AG09309 (cell line): Measurements from ENCODE around the gene MICAL2.

Source experiments
- DNase-seq: peaks from one replicate; pipeline ENCODE4 v3.0.0-alpha.2; 2010; ENCODE audit warnings: low read depth
- H3K4me3 ChIP-seq: 2 replicates; pipeline ENCODE4 v1.5.1; 2011; ENCODE audit warnings: mild to moderate bottlenecking, low read depth, low read length, moderate library complexity; ENCODE audit not compliant: control insufficient read depth
- CTCF ChIP-seq: IDR thresholded peaks from 2 replicates; pipeline ENCODE4 v1.5.1; 2011; ENCODE audit warnings: mild to moderate bottlenecking, low read depth, low read length, inconsistent platforms; ENCODE audit not compliant: insufficient read depth, control insufficient read depth; ENCODE audit errors: missing control alignments

Gene MICAL2

GRCh38 chr11:12212821-12213185 lies 102.4 kb downstream of the MICAL2 start:
- no peak overlapping the region for H3K4me3 ChIP-seq
- no peak for TF ChIP-seq CTCF

GRCh38 chr11:12213883-12214282 lies 103.5 kb downstream of the MICAL2 start:
- no peak for DNase-seq
- no peak for TF ChIP-seq CTCF
- H3K4me3 ChIP-seq: no peak overlapping the region

More at GRCh38 chr11:12212821-12213185, 102.4 kb downstream of the MICAL2 start:
- DNase-seq: no peak

- H3K4me3 ChIP-seq: no peak overlapping the region
- DNase-seq: no peak
- TF ChIP-seq CTCF: no peak
Observed at GRCh38 chr11:12214751-12215150, 104.4 kb downstream of the MICAL2 start.

- no peak overlapping the region for H3K4me3 ChIP-seq
- no peak for TF ChIP-seq CTCF
- DNase-seq: no peak
Observed at GRCh38 chr11:12215181-12215593, 104.8 kb downstream of the MICAL2 start.

GRCh38 chr11:12216041-12216451 lies 105.7 kb downstream of the MICAL2 start:
- TF ChIP-seq CTCF: no peak
- no peak for DNase-seq
- no peak overlapping the region for H3K4me3 ChIP-seq

GRCh38 chr11:12216671-12217374 lies 106.4 kb downstream of the MICAL2 start:
- no peak for TF ChIP-seq CTCF
- DNase-seq: no peak
- no peak overlapping the region for H3K4me3 ChIP-seq
